A549 (cell line): Measurements from ENCODE around the gene ADGRL3.

Experiments used
- NFE2L2 ChIP-seq: fragments of 150-350 bp; conservative IDR thresholded peaks from 2 replicates; pipeline ENCODE4 v1.6.1; 2014; ENCODE audit warnings: low read length
- RNF2 ChIP-seq: fragments of 200-600 bp; sonication (generic); IDR thresholded peaks from 2 replicates; pipeline ENCODE4 v1.6.1; 2016; ENCODE audit warnings: low read depth, mild to moderate bottlenecking, antibody characterized with exemption, moderate library complexity, borderline replicate concordance
- SREBF2 ChIP-seq: fragments of 450-650 bp; IDR thresholded peaks from 2 replicates; pipeline ENCODE4 v1.6.1; 2014; ENCODE audit warnings: mild to moderate bottlenecking, moderate library complexity
- TP53 ChIP-seq: fragments of 250-450 bp; sonication (Bioruptor Pico); IDR thresholded peaks from 2 replicates; pipeline ENCODE4 v1.5.0; 2021; ENCODE audit warnings: mild to moderate bottlenecking, moderate library complexity
- USF2 ChIP-seq: fragments of 450-650 bp; IDR thresholded peaks from 2 replicates; pipeline ENCODE4 v1.6.1; 2014; ENCODE audit warnings: antibody characterized with exemption

DNA sequence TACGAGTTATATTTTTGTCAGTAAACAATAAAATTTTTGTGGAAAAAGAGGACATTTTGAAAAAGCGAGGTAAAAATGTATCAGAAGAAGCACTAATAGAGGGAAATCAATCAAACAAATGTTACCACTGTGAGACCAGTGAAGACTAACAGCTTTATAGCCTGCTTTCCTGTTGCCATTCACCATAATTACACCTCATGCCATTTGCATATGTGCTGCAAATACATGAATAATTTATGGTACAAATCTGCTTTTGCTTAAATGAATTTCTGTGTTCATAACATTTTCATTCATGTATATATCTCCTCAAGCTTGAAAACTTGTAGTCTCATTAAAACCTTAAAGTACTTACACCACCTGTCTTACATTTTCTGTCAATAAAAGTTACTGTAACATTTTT, 830.8 kb downstream of the ADGRL3 start:
- TF ChIP-seq USF2 (no peak), TP53 (CRISPR knock-in tag) (no peak), NFE2L2 (no peak), SREBF2 (no peak), RNF2 (no peak)
